NB4 (cell line): ENCODE results near the gene FA2H.

Experiments
- POLR2A ChIP-seq: IDR thresholded peaks from 2 replicates; pipeline ENCODE4 v1.6.1; 2011; ENCODE audit warnings: mild to moderate bottlenecking; ENCODE audit not compliant: insufficient read length; ENCODE audit errors: extremely low read depth
- TF ChIP-seq, protein P1 (sequence below): IDR thresholded peaks from one replicate; pipeline ENCODE4 v1.5.1; 2012; ENCODE audit warnings: low read depth, low read length

- TF ChIP-seq, protein P1, sequence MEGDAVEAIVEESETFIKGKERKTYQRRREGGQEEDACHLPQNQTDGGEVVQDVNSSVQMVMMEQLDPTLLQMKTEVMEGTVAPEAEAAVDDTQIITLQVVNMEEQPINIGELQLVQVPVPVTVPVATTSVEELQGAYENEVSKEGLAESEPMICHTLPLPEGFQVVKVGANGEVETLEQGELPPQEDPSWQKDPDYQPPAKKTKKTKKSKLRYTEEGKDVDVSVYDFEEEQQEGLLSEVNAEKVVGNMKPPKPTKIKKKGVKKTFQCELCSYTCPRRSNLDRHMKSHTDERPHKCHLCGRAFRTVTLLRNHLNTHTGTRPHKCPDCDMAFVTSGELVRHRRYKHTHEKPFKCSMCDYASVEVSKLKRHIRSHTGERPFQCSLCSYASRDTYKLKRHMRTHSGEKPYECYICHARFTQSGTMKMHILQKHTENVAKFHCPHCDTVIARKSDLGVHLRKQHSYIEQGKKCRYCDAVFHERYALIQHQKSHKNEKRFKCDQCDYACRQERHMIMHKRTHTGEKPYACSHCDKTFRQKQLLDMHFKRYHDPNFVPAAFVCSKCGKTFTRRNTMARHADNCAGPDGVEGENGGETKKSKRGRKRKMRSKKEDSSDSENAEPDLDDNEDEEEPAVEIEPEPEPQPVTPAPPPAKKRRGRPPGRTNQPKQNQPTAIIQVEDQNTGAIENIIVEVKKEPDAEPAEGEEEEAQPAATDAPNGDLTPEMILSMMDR: no peak
- TF ChIP-seq POLR2A: no peak
These were observed 10.4 kb upstream of the FA2H start for GRCh38 chr16:74785031-74785430.
